Subcutaneous adipose tissue (tissue), 4 donors: ENCODE measurements around the gene UCN2. TPM values are rescaled to one million over a fixed set of nuclear protein-coding genes. Genes with fewer than 3 reads are reported as not detected.

Experiments
- total RNA-seq, 4 donors: library from RNA; depleted of rRNA; stranded (reverse); fragments of >200 nt; gene quantifications; one replicate each; pipeline ENCODE4 v1.1.0, GENCODE V29; 2016
- TF ChIP-seq, protein P1 (sequence below): fragments of 450-650 bp; IDR thresholded peaks from one replicate; pipeline ENCODE4 v1.5.1; 2016; ENCODE audit warnings: low read depth, mild to moderate bottlenecking, control low read depth, antibody characterized with exemption, moderate library complexity

The UCN2 gene
- total RNA-seq, 4 donors from 2014 or later = not detected

DNA sequence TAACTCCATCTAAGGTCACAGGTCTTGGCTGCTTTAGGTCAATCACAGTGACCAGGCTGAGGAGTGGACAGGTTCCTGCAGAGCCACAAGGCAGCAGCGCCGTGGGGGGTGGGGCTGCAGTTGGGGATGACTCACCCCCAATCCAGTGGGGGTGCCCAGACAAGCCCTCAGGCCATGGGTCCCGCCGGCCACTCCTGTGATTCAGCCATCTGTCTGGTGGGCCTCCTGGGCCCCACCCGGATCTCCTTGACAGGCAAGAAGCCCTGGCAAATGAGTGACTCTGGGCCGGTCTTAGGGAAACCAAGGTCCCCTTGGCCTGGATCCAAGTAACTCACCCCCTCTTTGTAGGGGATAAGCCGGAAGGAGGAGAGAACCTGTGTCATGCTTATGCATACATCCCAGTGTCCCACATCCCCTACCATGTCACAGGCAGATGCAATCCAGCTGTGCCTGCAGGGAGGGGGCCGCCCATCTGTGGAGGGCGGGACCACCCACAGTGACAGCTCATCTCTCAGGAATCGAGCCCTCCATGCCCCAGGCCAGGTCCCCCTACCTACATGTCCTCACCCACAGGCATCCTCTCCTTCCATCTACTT, 32.0 kb upstream of the UCN2 start:
- TF ChIP-seq, protein P1, sequence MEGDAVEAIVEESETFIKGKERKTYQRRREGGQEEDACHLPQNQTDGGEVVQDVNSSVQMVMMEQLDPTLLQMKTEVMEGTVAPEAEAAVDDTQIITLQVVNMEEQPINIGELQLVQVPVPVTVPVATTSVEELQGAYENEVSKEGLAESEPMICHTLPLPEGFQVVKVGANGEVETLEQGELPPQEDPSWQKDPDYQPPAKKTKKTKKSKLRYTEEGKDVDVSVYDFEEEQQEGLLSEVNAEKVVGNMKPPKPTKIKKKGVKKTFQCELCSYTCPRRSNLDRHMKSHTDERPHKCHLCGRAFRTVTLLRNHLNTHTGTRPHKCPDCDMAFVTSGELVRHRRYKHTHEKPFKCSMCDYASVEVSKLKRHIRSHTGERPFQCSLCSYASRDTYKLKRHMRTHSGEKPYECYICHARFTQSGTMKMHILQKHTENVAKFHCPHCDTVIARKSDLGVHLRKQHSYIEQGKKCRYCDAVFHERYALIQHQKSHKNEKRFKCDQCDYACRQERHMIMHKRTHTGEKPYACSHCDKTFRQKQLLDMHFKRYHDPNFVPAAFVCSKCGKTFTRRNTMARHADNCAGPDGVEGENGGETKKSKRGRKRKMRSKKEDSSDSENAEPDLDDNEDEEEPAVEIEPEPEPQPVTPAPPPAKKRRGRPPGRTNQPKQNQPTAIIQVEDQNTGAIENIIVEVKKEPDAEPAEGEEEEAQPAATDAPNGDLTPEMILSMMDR = no peak

DNA sequence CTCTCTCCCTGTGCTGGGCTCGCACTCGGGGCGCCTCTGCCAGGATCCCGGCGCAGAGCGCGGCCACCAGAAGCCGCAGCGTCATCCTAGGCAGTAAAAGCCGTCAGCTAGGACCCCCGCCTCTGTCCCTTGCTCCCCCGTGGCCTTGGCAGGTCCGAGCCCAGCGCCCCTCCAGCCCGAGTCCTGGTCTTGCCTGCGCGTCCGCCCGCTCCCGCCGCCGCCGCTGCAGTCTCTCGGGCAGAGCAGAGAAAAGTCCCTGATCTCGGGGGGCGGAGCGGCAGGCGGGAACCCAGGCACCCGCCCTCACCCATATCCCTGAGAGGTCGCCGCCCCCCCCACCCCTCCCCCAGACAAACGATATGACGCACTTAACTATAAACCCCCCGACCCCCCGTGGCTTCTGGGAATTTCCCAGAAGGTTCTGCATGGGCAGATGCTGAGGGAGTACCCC, 31.5 kb upstream of the UCN2 start, which contains the start of gene COL7A1:
COL7A1 (minus strand) TSS at position 255 of the 451 bp plus-strand sequence; CDS start at position 85, 170 bp downstream.
- TF ChIP-seq, protein P1 = no peak

DNA sequence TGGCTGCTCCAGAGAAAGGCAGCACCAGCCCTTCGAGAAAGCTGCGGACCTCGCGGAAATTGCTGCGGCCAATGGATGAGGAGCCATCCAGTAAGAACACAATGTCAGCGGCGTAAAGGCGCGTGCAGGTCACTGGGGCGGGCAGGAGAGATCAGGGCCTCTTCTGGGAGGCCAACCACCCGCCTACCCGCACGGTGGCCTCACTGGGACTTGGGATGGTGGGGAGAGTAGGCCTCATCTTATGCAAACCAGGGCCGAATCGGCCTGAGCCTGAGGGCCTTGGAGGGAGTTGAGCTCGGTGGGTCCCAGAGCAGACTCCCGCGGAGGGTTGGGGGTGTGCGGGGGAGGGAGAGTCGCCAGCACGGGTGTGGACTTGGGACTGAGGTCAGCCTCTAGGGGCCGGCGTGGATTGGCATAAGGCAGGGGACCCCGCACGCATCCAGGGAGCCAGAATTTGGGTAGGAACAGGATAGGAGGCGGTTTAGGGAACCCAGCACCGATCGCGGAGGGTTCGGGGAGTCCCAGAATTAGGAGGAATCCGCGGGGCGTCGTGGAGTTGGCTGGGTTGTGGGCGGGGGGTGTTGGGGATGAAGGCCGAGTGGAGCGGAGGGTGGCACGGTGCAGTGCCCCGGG, 31.0 kb upstream of the UCN2 start:
- TF ChIP-seq, protein P1 = no peak

DNA sequence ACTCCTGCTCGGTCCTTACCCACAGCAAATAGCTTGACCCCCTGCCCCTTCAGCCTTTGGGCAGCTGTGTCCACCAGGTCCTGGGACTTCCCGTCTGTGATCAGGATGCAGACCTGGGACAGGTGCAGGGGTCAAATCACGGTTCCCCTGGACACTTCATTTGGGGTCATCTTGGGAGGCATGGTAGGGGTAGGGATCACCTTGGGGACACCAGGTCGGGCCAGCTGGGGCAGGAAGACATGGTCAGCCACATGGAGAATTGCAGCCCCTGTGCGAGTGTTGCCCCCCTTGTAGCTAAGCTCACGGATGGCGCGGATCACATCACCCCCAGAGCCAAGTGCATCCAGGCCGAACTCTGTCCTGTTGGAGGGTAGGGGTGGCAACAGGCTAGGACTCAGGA, 29.8 kb upstream of the UCN2 start:
- TF ChIP-seq, protein P1 = no peak

DNA sequence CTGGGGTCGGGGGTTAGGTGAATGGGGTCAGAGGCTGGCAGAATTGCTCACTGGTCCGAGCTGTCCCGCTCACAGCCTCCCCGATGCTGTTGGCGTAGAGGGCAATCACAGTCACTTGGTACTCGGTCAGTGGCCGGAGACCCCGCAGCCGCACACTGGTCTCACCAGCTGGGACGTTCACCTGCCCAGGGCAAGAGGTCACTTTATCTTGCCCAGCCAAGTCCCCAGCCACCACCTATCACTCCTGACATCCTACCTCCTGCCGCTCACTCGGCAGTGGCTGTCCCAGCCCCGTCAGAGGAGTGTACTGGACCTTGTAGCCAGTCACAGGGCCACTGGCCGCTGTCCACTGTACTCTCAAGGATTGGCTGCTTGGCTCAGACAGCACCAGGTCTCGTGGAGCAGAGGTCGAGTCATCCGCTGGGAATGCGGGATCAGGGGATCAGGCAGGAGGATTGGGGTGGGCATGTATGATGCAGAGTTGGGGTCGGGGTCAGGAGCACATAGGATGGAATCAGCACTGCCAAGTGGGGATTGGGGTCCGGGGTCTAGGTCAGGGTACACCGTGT, 29.0 kb upstream of the UCN2 start:
- TF ChIP-seq, protein P1 = no peak

DNA sequence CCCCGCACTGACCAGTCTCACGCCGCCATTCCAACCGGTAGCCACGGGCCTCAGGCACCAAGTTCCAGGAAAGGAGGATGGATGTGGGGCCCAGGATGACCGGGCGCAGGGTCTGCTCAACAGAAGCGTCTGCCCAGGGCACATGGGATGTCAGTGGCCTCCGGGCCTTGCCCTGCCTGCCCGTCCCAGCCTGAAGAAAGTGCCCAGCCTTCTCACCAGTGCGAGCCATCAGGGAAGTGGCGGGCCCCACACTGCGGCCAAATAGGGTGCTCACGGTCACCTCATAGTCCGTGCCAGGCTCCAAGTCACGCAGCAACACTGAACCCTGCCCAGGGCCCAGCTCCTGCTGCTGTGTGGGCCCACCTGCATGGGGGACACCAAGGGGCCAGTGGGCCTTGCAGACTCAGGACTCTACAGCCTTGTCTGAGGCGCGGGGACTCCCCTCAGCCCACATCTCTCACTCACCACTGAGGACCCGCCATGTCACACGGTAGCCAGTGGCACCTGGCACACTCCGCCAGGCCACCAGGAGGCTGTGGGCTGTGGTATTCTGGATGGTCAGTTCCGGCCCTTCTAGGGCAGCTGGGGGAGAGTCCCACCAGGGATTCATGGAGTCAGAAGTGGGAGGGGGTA, 28.4 kb upstream of the UCN2 start:
- TF ChIP-seq, protein P1 = no peak

DNA sequence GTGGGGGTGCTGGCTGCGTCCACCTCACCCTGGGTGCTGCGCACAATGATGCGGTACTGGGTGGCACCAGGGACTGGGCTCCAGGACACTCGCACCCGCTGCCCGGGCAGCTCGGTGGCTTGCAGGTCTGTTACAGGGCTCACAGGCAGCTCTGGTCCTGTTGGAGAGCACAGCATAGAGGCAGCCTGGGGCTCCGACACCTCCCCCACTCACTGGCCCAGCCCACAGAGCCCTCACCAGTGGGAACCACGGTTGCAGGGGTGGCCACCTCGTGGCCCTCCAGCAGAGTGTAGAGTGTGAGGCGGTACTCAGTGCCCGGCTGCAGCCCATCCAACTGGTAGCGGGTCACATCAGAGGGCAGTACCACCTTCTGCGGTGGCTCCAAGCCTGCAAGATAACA, 27.9 kb upstream of the UCN2 start:
- TF ChIP-seq, protein P1 = no peak
